Measurements from ENCODE around the gene TMX2. TPM values are rescaled to one million over a fixed set of nuclear protein-coding genes. Genes with fewer than 3 reads are reported as not detected.

The TMX2 gene
- total and polyA plus RNA-seq, 9 of the 15 experiments (the other 6 are each of a cell fraction or from before 2014, with no cell fraction given), result 176 to 433 (median 227) TPM

GRCh38 chr11:57712256-57713150 is at the start of gene TMX2 (continued):
- TF ChIP-seq STAT6 (CRISPR knock-in tag; IDR thresholded peaks at IDR 0.05), result no peak
- 0 out of 2 replicates have a peak, but pooled peaks have one; percentile 24 for TF ChIP-seq RHOXF2B (CRISPR knock-in tag; conservative IDR thresholded peaks at IDR 0.05)
- peak; percentile 94 for TF ChIP-seq NFRKB (IDR thresholded peaks at IDR 0.05; ENCODE audit: low read depth)
- no peak for TF ChIP-seq ZNF431 (CRISPR knock-in tag; IDR thresholded peaks at IDR 0.05)
- TF ChIP-seq IRF2 (CRISPR knock-in tag; IDR thresholded peaks at IDR 0.05), result no peak
- peak; percentile 95 for TF ChIP-seq POLR2A (conservative IDR thresholded peaks at IDR 0.05)
- TF ChIP-seq NEUROD1 (IDR thresholded peaks at IDR 0.05; ENCODE audit: borderline replicate concordance, low read depth, low read length, partially characterized antibody), result peak; percentile 64
- TF ChIP-seq CXXC5 (CRISPR knock-in tag; IDR thresholded peaks at IDR 0.05), result peak; percentile 54
- TF ChIP-seq ZSCAN32 (CRISPR knock-in tag; IDR thresholded peaks at IDR 0.05), result no peak
- 0 out of 4 replicates have a peak, but pooled peaks of 1 of the 2 experiments have one; percentile 69 for TF ChIP-seq MLLT1 (IDR thresholded peaks at IDR 0.05)
- TF ChIP-seq ZFP91 (CRISPR knock-in tag; IDR thresholded peaks at IDR 0.05), result peak; percentile 69
- 0 out of 2 replicates have a peak, but pooled peaks have one; percentile 46 for TF ChIP-seq ATF7 (IDR thresholded peaks at IDR 0.05)
- TF ChIP-seq FOXA1 (IDR thresholded peaks at IDR 0.05; ENCODE audit: borderline replicate concordance), result no peak
- TF ChIP-seq NFE2 (IDR thresholded peaks at IDR 0.05; ENCODE audit: low read depth), result no peak
- TF ChIP-seq ATF6 (CRISPR knock-in tag; IDR thresholded peaks at IDR 0.05), result peak; percentile 94; the same call in 1 of the 2 replicates
- TF ChIP-seq MNT (conservative IDR thresholded peaks at IDR 0.05), result peak; percentile 44 to 73
